HG03354 (cell line): ENCODE results near the gene NTSR1.

ENCODE experiments used
- ATAC-seq: cut with Tn5 transposase; IDR thresholded peaks from one replicate; pipeline ENCODE4 v1.9.1; 2021; ENCODE audit warnings: mild to moderate bottlenecking; ENCODE audit not compliant: unreplicated experiment, poor library complexity, severe bottlenecking

Gene NTSR1

GRCh38 chr20:62749851-62750445 is 41.3 kb downstream of the NTSR1 start:
- no peak for ATAC-seq

GRCh38 chr20:62751551-62752150 is 43.0 kb downstream of the NTSR1 start:
- no peak for ATAC-seq

GRCh38 chr20:62752181-62752670 is 43.6 kb downstream of the NTSR1 start:
- no peak for ATAC-seq

- no peak for ATAC-seq
These were observed 44.2 kb downstream of the NTSR1 start for GRCh38 chr20:62752671-62753501.

GRCh38 chr20:62753626-62754025 is 45.0 kb downstream of the NTSR1 start:
- ATAC-seq, result no peak

GRCh38 chr20:62754122-62754990 is 45.7 kb downstream of the NTSR1 start:
- no peak for ATAC-seq

- no peak for ATAC-seq
These were observed 46.3 kb downstream of the NTSR1 start for GRCh38 chr20:62754991-62755356.

GRCh38 chr20:62755817-62756724 is 47.4 kb downstream of the NTSR1 start:
- no peak for ATAC-seq

GRCh38 chr20:62758226-62758912 is 49.7 kb downstream of the NTSR1 start:
- ATAC-seq, result no peak

GRCh38 chr20:62759981-62760431 is 51.4 kb downstream of the NTSR1 start:
- ATAC-seq, result no peak

- no peak for ATAC-seq
These were observed 51.8 kb downstream of the NTSR1 start for GRCh38 chr20:62760471-62760855.

GRCh38 chr20:62760856-62761758 is 52.5 kb downstream of the NTSR1 start:
- ATAC-seq, result no peak

- no peak for ATAC-seq
These were observed 53.1 kb downstream of the NTSR1 start for GRCh38 chr20:62761759-62762131.

- no peak for ATAC-seq
These were observed 53.7 kb downstream of the NTSR1 start for GRCh38 chr20:62762376-62762775.

- no peak for ATAC-seq
These were observed 54.2 kb downstream of the NTSR1 start for GRCh38 chr20:62762801-62763368.

GRCh38 chr20:62763404-62763803 is 54.8 kb downstream of the NTSR1 start:
- no peak for ATAC-seq
